NCI-H1105 (cell line): ENCODE measurements around the gene COL11A2.
"Not testable (repeated sequence)": the region's sequence is repeated elsewhere in the genome, so short reads cannot be mapped to it uniquely, and the experiment has no call there.

Experiments
- DNase-seq: peaks from one replicate; lab custom pipeline; 2025; lab: John Stamatoyannopoulos, UW

The COL11A2 gene

DNA sequence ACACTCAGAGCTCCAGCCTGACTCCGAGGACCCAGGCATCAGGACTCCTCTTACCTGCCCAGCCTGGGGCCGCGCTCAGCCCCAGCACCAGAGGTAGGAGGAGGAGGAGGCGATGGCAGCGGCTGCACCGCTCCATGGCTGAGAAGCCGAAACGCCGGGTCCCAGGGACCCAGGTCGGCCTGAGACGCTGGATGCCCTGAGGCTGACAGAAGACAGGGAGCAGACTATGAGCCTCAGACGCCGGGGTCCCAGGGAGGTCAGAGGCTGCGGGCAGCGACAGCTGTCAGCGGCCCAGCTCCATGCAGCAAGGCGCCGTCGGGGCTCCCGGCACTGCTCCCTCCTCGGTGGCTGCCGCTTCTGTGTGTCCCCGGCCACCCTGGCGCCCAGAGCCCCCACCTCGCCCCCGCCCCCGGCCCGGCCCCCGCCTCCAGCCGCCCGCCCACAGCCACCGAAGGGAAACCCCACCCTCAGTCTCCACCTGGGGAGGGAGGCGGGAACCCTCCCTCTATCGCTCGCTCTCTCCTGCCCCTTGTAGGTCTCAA is at the start of gene COL11A2:
Gene COL11A2 (minus strand): TSS at position 363 of the 542 bp plus-strand sequence. CDS start 227 bp downstream, at position 136.
- no peak for DNase-seq

DNA sequence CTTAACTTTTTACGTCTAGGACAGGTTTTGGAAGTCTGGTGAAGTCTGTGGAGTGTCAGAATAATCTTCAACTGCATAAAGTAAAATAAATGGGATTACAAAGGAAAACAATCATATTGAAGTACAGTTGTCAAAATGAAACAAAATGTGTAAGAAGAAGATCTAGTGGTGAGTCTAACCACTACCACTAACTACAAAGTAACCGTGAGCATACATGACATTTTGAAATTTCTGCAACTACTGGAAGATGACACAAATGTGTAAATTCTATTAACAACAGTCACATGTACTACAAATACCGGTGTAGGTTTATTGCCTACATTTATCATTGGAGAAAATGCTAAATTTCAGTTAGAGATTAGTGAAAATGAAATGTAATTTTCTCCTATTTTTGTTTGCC is 49.7 kb upstream of the COL11A2 start:
- DNase-seq, result no peak

DNA sequence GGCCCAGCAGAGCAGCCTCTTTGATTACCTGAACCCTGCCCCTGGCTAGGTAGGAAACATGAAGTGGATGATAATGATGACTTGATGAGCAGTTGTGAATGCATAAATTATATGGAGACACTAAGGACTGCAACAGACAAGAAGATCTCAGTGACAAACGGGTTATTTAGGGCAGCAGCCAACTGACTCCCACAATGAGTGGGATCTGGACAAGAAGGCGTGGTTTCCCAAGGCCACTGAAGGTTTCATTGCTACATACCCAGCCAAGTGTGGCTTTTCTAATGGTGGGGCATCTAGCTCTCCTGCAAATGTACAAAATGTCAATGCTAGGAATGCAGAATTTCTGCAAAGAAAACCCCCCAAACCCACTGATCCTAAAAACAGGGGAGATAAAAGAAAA is 45.5 kb upstream of the COL11A2 start:
- DNase-seq, result no peak

DNA sequence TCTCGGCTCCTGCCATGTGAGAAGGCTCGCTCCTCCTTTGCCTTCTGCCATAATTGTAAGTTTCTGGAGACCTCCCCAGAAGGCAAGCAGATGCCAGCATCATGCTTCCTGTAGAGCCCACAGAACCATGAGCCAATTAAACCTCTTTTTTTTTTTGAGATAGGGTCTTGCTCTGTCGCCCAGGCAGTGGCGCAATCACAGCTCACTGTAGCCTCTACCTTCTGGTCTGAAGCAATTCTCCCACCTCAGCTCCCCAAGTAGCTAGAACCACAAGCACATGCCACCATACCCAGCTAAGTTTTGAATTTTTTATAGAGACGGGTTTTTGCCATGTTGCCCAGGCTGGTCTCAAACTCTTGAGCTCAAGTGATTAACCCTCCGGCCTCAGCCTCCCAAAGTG is 44.6 kb upstream of the COL11A2 start:
- DNase-seq, result no peak

DNA sequence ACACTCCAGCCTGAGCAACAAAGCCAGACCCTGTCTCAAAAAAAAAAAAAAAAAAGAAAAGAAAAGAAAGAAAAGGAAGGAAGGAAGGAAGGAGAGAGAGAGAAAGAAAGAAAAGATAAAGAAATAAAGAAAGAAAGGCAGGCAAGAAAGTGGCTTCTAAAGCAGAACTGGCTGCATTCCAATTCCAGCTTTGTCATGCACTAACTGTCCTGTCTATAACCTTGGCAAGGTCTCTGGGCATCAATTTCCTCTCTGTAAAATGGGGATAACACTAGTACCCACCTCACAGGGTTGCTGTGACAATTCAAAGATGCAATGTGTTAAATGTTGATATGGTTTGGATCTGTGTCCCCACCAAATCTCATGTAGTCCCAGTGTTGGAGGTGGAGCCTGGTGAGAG is 44.1 kb upstream of the COL11A2 start:
- no peak for DNase-seq

DNA sequence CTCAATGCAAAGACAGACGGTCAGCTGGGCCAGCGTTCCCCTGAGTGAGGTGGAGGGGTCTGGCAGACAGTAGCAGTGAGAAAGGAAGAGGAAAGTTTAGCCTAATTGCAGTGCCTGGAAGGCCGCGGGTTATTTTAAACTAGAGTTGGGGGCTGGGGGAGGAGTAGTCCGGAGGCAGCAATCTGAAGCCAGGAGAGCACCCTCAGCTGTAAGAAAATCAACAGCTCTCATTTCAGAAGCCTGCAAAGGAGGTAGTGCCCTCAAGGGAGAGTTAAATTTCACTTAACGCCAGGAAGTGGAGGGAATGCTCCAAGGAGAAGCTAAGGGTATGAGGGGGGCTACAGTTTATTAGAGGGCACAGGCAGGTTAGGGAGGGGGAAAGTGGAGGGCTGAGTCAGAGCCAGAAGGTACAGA is 43.0 kb upstream of the COL11A2 start:
- DNase-seq, result no peak

DNA sequence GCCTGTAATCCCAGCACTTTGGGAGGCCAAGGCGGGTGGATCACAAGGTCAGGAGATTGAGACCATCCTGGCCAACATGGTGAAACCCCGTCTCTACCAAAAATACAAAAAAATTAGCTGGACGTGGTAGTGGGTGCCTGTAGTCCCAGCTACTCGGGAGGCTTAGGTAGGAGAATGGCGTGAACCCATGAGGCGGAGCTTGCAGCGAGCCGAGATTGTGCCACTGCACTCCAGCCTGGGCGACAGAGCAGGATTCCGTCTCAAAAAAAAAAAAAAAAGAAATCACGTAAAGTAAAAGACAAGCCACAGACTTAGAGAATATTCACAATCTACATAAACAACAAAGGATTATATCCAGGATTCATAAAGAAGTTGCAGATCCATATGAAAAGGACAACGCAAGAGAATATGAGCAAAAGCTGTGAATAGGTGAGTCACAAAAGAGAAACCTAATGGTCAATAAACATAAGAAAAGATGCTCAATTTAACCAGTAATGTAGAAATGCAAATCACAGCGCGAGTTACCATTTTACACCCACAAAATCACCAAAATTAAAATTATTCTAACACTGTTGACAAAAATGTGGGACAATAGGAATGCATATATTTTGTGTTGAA is 34.3 kb upstream of the COL11A2 start:
- DNase-seq, result not testable (repeated sequence)

DNA sequence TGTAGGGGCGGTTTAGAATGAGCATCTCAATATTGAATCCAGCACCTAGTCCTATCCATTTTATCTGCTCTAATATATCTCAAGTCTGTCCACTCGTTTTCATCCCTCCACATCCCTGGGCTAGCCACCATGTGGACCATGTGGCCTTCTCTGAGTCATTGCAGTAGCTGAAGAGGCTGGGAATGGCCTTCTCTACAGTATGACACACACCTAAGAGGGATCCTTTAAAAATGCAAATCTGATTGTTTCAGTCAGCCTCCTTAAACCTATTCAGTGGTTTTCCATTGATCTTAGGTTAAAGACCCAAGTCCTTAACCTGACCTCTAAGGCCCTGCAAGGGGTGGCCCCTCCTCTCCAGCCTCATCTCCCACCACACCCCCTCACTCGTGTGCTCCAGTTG is 25.4 kb upstream of the COL11A2 start:
- no peak for DNase-seq

DNA sequence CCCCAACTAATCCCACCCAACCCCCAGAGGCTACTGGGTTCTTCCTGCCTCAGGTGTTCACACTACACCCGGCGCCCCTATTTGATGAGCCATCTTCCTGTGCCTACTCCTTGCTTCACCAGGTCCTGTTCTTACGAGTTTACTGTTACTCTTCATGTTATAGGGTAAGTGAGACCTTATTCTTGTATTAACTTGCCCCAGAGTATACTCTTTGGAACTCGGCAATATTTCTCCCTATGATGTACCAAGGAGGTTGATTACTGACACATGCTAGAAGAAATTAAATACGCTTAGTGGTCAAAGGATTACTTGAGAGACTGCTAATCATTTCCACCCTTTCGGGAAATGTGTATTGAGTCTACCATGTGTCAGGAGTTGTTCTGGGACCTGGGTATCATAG is 25.0 kb upstream of the COL11A2 start:
- DNase-seq, result no peak

DNA sequence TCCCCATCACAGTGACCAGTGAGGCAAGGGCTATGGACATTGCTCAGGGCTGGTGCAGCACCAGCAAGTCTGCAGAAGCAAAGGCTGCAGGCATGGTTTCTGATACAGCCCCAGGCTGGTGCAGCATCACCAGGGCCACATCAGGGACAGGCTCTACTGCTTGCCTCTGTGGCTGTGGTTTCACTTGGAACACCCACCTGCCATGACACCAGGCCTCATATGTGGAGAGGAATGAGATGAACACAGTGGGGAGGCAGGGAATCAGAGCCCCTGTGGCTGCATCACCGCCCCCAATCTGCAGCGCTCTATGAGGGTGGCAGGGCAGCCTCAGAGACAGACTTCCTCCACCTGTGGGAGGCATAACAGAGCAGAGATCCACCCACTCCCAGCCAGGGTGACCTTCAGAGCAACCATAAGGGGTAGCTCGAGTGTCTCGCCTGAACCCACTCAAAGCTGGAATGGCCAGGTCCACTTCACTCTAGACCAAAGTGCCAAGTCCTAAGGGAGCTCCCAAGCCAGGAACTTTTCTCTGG is 23.9 kb upstream of the COL11A2 start:
- no peak for DNase-seq

DNA sequence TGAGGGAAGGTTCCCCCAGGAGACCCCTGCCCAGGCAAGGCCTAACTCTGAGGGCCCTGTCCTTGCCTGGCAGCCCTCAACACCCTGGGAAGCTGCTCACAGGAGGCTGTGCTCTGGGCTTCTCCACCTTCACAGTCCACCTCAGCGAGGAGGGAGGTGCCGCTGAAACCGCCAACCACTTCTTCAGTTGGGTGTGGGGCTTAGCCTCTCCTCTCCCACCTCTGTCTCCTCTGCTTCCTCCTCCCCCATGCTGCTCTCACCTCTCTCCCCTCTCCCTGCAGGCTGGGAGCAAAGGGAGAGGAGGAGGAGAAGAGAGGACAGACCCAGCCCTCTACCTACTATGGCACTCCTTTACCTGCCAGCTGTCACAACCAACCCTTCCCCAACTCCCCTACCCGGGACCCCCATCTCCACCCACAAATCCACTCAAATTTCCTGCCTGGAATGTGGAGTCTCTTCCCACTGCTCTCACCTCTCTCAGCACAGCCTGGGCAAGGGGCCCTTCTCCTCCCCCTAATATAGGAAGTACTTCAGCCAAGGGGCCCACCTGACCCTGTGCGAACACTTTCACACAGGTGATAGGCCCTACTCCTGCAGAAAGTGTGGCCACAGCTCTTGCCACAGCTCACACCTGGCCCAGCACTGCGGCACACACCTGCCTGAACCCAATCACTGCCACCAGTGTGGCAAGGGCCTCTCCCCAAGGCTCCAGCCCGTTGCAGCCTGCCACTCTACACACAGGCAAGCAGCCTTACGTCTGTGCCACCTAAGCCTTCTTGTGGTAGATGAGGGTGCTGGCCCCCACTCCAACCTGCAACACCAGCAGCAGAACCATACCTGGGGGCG is 23.2 kb upstream of the COL11A2 start:
- DNase-seq, result no peak

DNA sequence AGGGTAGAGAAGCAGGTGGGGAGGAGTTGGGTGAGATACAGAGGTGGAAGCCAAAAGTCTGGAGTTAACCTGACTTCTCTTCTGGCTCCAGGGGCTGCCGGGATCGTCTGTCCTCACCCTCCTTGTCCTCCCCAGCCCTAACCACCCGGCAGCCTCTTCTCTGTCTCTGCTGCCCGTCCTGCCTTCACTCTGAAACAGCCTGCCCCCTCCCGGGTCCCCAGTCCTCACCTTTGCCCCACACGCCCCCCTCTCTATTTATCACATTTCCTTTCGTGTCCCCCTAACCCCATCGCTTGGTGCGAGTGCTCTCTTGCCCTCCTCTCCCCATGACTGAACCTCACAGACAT is 21.7 kb upstream of the COL11A2 start:
- no peak for DNase-seq

DNA sequence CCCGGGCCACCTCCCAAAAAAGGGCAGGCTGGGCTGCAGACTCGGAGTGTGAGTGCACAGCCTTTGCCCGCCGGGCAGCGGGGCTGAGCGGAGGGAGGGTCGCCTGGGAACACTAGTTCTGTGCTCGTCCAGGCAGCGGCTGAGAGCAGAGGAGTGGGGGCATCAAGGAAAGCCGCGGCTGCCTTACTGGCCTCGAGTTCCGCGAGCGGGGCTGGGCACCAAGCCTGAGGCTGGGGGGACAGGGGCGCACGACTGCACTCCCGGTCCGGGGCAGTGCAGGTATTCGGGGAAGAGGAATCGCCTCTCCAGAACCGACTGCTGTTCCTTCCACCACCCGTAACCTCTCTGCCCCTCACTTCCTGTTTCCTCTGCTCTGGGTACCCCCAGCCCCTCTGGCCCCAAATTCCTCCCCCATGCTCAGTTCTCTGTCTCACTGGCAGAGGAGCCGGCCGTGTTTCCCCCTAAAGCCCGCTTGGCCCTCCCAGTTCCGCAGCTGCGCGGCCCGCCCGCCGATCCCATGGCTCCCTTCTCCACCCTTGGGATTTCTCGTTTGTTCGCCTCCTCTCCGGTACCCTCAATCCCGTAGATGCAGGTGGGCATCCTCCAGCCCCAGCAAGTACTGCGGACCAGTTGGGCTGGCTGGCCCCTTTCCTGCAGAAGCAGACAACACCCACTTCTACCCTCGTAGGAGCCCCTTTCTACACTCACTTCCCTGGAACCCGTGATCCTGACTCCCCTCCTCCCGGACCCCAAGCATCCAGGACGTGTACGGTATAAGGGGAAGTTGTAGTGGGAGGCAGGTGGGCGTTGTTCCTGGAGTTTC is 21.1 kb upstream of the COL11A2 start:
- DNase-seq, result no peak

DNA sequence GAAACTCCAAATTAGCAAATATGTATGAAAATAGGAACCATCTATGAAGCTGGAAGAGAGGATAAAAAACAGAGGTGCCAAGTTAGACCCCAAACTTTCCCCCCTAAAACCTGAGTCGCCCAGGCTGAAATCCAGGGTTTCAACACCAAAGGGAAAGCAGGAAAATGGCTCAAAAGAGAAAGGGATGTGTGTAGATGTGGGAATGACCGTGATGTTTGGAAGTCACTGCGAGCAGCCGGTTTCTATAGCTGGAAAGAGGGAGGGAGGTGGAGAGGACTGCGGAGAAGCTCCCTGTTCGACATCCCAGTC is 20.5 kb upstream of the COL11A2 start:
- DNase-seq, result no peak

DNA sequence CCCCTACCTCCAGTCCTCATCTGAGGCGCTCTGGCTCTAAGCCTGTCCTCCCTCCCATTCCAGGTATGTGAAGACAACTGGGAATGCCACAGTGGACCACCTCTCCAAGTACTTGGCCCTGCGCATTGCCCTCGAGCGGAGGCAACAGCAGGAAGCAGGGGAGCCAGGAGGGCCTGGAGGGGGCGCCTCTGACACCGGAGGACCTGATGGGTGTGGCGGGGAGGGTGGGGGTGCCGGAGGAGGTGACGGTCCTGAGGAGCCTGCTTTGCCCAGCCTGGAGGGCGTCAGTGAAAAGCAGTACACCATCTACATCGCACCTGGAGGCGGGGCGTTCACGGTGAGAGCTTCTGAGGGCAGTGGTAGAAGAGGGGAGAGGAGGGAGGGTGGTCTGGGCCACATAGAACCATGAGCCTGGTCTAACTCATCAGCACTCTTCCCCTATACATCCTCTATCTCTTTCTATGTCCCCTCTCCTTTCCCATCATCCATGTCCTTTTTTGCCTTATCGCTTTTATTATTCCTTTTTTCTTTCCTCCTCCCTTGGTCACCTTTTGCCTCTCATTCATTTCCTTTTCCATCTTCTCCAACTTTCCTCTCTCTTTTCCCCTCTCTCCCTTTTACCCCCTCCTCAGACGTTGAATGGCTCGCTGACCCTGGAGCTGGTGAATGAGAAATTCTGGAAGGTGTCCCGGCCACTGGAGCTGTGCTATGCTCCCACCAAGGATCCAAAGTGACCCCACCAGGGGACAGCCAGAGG is 19.6 kb upstream of the COL11A2 start:
- no peak for DNase-seq

DNA sequence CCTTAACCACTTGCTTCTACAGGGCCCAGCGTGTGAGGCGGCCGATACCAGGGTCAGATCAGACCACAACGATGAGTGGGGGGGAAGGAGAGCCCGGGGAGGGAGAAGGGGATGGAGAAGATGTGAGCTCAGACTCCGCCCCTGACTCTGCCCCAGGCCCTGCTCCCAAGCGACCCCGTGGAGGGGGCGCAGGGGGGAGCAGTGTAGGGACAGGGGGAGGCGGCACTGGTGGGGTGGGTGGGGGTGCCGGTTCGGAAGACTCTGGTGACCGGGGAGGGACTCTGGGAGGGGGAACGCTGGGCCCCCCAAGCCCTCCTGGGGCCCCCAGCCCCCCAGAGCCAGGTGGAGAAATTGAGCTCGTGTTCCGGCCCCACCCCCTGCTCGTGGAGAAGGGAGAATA is 18.9 kb upstream of the COL11A2 start:
- DNase-seq, result no peak

DNA sequence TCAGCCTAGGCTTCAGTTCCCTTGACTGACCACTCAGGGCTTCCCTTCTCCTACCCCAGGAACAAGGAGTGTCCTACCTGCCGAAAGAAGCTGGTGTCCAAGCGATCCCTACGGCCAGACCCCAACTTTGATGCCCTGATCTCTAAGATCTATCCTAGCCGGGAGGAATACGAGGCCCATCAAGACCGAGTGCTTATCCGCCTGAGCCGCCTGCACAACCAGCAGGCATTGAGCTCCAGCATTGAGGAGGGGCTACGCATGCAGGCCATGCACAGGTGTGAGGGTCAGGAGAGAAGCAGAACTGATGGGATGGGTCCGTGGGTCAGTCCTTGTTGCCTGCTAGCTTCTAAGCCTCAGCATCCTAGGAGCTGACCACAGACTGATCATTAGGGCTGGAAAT is 17.6 kb upstream of the COL11A2 start:
- no peak for DNase-seq

DNA sequence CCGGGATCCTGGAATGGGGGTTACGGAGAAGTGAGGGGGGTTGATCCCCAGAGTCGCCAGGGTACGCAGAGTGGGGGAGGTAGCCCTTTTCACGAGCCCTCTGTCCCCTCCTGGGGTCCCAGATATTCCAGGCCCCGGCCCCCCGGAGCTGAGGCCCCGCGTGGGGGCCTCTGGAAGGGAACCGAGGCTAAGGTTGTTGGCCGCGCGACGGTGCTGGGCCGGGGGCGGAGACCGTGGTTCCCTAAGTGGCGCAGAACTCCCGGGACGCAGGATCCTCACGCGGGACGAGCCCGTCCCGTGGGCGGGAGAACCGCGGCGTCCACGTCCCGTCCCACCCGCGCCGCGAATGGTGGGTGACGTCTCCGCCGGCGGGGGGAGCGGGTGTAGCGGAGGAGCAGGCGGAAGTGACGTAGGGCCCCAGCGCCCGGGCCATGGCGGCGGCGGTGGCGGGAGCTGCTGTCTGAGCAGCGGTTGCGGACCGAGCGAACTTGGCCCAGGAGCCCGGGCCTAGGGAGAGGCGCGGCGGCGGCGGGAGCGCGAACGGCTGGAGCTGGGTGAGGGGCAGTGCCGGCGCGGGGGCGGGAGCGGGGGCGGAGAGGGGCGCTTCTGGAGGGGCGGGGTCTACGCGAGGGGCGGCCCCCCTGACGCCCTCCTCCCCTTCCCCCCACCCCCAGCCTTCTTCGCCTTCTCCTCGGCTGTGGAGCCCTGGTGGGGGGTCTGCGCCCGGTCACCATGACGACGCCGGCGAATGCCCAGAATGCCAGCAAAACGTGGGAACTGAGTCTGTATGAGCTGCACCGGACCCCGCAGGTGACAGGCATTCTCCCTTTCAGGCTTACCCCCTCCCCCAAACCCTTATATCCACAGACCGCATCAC is 16.1 kb upstream of the COL11A2 start, which contains the start of gene RING1:
Gene RING1 (plus strand): TSS at position 410 of the 877 bp plus-strand sequence. CDS start 323 bp downstream, at position 733.
- peak; percentile 52 for DNase-seq

DNA sequence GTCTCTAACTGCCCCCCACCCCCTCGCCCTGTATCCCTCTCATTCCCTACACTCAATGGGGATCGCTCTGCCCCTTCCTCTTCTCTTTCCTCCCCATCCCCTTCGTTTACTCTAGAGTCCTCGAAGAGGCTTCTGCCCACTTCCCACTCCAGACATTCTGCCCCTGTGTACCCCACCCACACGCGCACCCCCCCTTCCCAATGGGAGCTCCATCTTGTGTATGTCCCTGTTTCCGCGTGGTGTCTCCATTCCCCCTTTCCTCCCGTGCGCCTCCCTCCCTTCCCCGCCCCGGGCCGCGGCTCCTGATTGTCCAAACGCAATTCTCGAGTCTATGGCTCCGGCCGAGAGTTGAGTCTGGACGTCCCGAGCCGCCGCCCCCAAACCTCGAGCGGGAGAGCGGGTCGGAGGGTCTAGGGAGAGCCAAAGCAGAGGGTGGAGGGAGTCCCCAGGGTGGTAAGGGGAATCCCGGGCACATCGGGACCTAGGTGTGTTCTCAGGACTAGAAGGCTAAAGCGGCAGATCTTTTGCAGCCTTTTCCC is 15.4 kb upstream of the COL11A2 start:
- no peak for DNase-seq

DNA sequence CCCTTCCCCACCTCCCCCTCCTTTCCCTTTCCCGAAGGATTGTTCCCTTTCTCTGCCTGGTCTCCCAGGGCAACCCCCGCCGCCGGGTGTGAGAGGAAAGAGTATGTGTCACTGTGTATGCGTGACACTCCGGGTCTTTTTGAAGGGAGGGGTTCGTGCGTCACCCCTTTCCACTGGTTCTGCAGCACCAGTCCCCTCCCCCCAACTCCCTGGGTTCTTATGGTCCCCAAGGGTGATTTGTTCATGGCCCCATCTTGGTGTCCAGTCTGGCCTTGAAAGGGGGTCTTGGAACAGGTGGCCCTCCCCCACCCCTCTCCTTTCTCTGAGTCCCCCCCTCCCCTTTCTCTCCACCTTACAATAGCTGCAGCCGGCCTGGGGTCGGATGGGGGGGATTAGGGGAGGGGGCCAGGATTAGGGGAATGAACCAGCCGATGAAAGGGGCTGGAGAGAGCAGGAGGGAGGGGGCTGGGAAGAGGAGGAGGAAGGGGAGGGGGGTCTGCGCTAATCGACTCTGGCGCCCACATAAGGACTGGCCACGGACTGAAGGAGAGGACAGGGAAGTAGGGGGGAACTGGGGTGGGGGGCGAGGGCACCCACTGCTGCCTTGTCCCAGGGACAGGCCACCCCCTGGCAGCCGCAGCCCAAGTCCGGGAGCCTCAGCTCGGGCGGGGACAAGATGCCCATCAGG is 14.7 kb upstream of the COL11A2 start:
- no peak for DNase-seq
